Loucy (cell line): Measurements from ENCODE around the gene PHAF1.

Source experiments
- H2AFZ ChIP-seq: fragments of 200-600 bp; sonication (generic); 2 replicates; pipeline ENCODE4 v1.6.0; 2016; ENCODE audit warnings: antibody characterized with exemption, mild to moderate bottlenecking, low read length, moderate library complexity
- H3F3A ChIP-seq: fragments of 200-600 bp; 2 replicates; pipeline ENCODE4 v1.6.0; 2016; ENCODE audit warnings: antibody characterized with exemption, low read depth, mild to moderate bottlenecking
- H3K27me3 ChIP-seq: fragments of 200-600 bp; sonication (generic); 2 replicates; pipeline ENCODE4 v1.6.1; 2014; ENCODE audit warnings: low read length, mild to moderate bottlenecking; ENCODE audit not compliant: insufficient read depth, poor library complexity, severe bottlenecking
- H3K36me3 ChIP-seq: fragments of 200-600 bp; sonication (generic); 2 replicates; pipeline ENCODE4 v1.6.1; 2016; ENCODE audit warnings: low read length; ENCODE audit not compliant: insufficient read depth
- H3K4me1 ChIP-seq: fragments of 200-600 bp; sonication (generic); 2 replicates; pipeline ENCODE4 v1.5.1; 2014; ENCODE audit warnings: low read length, mild to moderate bottlenecking; ENCODE audit not compliant: insufficient read depth, poor library complexity, severe bottlenecking
- H3K4me2 ChIP-seq: fragments of 200-600 bp; sonication (generic); 2 replicates; pipeline ENCODE4 v1.6.0; 2014; ENCODE audit warnings: antibody characterized with exemption, low read length, low read depth, mild to moderate bottlenecking; ENCODE audit not compliant: poor library complexity, severe bottlenecking
- H3K4me3 ChIP-seq: fragments of 200-600 bp; sonication (generic); 2 replicates; pipeline ENCODE4 v1.5.1; 2014; ENCODE audit warnings: low read length, mild to moderate bottlenecking, mixed read lengths; ENCODE audit not compliant: poor library complexity, severe bottlenecking
- H3K79me2 ChIP-seq: fragments of 200-600 bp; sonication (generic); 2 replicates; pipeline ENCODE4 v1.6.1; 2014; ENCODE audit warnings: low read length; ENCODE audit not compliant: insufficient read depth
- H3K9ac ChIP-seq: fragments of 200-600 bp; sonication (generic); 2 replicates; pipeline ENCODE4 v1.6.0; 2014; ENCODE audit warnings: mild to moderate bottlenecking, low read depth, low read length, moderate library complexity; ENCODE audit not compliant: poor library complexity, severe bottlenecking
- H3K9me2 ChIP-seq: fragments of 200-600 bp; sonication (generic); replicated peaks from 2 replicates; pipeline ENCODE4 v1.6.1; 2016; ENCODE audit warnings: low read depth, low read length, mixed read lengths
- H3K9me3 ChIP-seq: fragments of 200-600 bp; sonication (generic); 2 replicates; pipeline ENCODE4 v1.6.1; 2014; ENCODE audit warnings: mild to moderate bottlenecking, antibody characterized with exemption, low read length, low read depth; ENCODE audit not compliant: insufficient read depth
- H4K20me1 ChIP-seq: fragments of 200-600 bp; sonication (generic); 2 replicates; pipeline ENCODE4 v1.6.0; 2014; ENCODE audit warnings: antibody characterized with exemption, low read length, mild to moderate bottlenecking; ENCODE audit not compliant: insufficient read depth, poor library complexity, severe bottlenecking
- CTCF ChIP-seq: fragments of 200-600 bp; sonication (generic); conservative IDR thresholded peaks from 2 replicates; pipeline ENCODE4 v1.5.1; 2014; ENCODE audit warnings: mild to moderate bottlenecking, antibody characterized with exemption, low read length
- EZH2phosphoT487 ChIP-seq: fragments of 200-600 bp; IDR thresholded peaks from 2 replicates; pipeline ENCODE4 v1.6.1; 2018; ENCODE audit warnings: antibody characterized with exemption, mild to moderate bottlenecking, moderate library complexity, borderline replicate concordance

The PHAF1 gene

GRCh38 chr16:67181346-67181745, 71.6 kb downstream of the PHAF1 start:
- Histone ChIP-seq H3K4me2 (peak overlapping the region; percentile 35), H3K27me3 (no peaks in the 10 kb centered on the region), H3K36me3 (no peaks in the 10 kb centered on the region), H3K4me3 (no peak overlapping the region), H3K9me3 (no peaks in the 10 kb centered on the region), H3F3A (no peaks in the 10 kb centered on the region), H3K4me1 (peaks cover 19% of the 10 kb centered on the region), H3K9ac (no peak overlapping the region), H2AFZ (no peak overlapping the region), H3K9me2 (no peaks in the 10 kb centered on the region), H4K20me1 (peaks cover 20% of the 10 kb centered on the region), H3K79me2 (peaks cover 25% of the 10 kb centered on the region)
- no peak for TF ChIP-seq EZH2phosphoT487
- TF ChIP-seq CTCF, result no peak

- Histone ChIP-seq H3K4me1 (peaks cover 18% of the 10 kb centered on the region), H4K20me1 (peaks cover 20% of the 10 kb centered on the region), H3K4me2 (peak overlapping the region; percentile 96), H2AFZ (no peak overlapping the region), H3F3A (no peaks in the 10 kb centered on the region), H3K27me3 (no peaks in the 10 kb centered on the region), H3K9ac (peak overlapping the region; percentile 74), H3K4me3 (peak overlapping the region; percentile 90), H3K36me3 (no peaks in the 10 kb centered on the region), H3K79me2 (peaks cover 25% of the 10 kb centered on the region), H3K9me2 (no peaks in the 10 kb centered on the region), H3K9me3 (no peaks in the 10 kb centered on the region)
- TF ChIP-seq EZH2phosphoT487, result no peak
- no peak for TF ChIP-seq CTCF
These were observed 72.5 kb downstream of the PHAF1 start for GRCh38 chr16:67182288-67182687.

- H3K4me2 ChIP-seq, result peak overlapping the region; percentile 96
- TF ChIP-seq CTCF (no peak), EZH2phosphoT487 (no peak)
- no peaks in the 10 kb centered on the region for H3K36me3 ChIP-seq
- H3K79me2 ChIP-seq, result peaks cover 25% of the 10 kb centered on the region
- H2AFZ ChIP-seq, result peak overlapping the region; percentile 98
- no peaks in the 10 kb centered on the region for H3K9me2 ChIP-seq
- H3K4me3 ChIP-seq, result peak overlapping the region; percentile 90
- no peaks in the 10 kb centered on the region for H3K9me3 ChIP-seq
- no peaks in the 10 kb centered on the region for H3K27me3 ChIP-seq
- H3F3A ChIP-seq, result no peaks in the 10 kb centered on the region
- peaks cover 20% of the 10 kb centered on the region for H4K20me1 ChIP-seq
- peak overlapping the region; percentile 74 for H3K9ac ChIP-seq
- H3K4me1 ChIP-seq, result peaks cover 18% of the 10 kb centered on the region
These were observed 73.5 kb downstream of the PHAF1 start for GRCh38 chr16:67183284-67183626.
